Colonic mucosa (tissue), 4 donors: ENCODE results near the gene TMIGD1. TPM values are rescaled to one million over a fixed set of nuclear protein-coding genes. Genes with fewer than 3 reads are reported as not detected.

ENCODE experiments used
- DNase-seq: peaks from one replicate; pipeline ENCODE4 v3.0.0-alpha.2; 2020
- H3K27ac ChIP-seq: fragments of 200-600 bp; one replicate; pipeline ENCODE4 v1.8.0; 2021
- H3K27me3 ChIP-seq: fragments of 200-600 bp; one replicate; pipeline ENCODE4 v1.8.0; 2021
- H3K36me3 ChIP-seq: fragments of 200-600 bp; one replicate; pipeline ENCODE4 v1.8.0; 2021
- H3K4me1 ChIP-seq: fragments of 200-600 bp; one replicate; pipeline ENCODE4 v1.8.0; 2021; ENCODE audit warnings: mild to moderate bottlenecking
- H3K4me3 ChIP-seq: fragments of 200-600 bp; one replicate; pipeline ENCODE4 v1.8.0; 2021
- H3K9ac ChIP-seq, 2 donors: one replicate each; pipeline ENCODE4 v1.7.0; 2013; ENCODE audit warnings: control low read depth in 2 of 2, low read depth in 2 of 2, low read length in 2 of 2
- H3K9me3 ChIP-seq: fragments of 200-600 bp; one replicate; pipeline ENCODE4 v1.8.0; 2021
- CTCF ChIP-seq: fragments of 200-600 bp; IDR thresholded peaks from one replicate; pipeline ENCODE4 v1.8.0; 2022; ENCODE audit warnings: antibody characterized with exemption, mild to moderate bottlenecking
- intact Hi-C: fragments of 100-400 bp; cut with DNase I; formaldehyde crosslinking; loops from one replicate; pipeline ENCODE4 v1.14.1; 2022
- total RNA-seq, 2 donors: library from RNA; stranded (reverse); fragmentation: NEBNext Ultra II Directional in 1 of 2; extraction: Animal tissue kit (Norgen Biotek cat#: 25700) in 1 of 2; gene quantifications; one replicate each; pipeline ENCODE4 v1.2.1, GENCODE V29; 2021
- donor health status: healthy.
- donor health status: DM: no; HTN: no; CAD: no.
- donor health status: DM: no; HTN: no; CAD: no.

The TMIGD1 gene
- total RNA-seq, 2 donors from 2014 or later = 14.4 to 107 TPM

GRCh38 chr17:30273373-30273772, 60.5 kb downstream of the TMIGD1 start:
- no peak overlapping the region for H3K27ac ChIP-seq
- H3K9ac ChIP-seq = no peak overlapping the region
- TF ChIP-seq CTCF = no peak
- H3K4me3 ChIP-seq = no peak overlapping the region
- H3K4me1 ChIP-seq = no peaks in the 10 kb centered on the region
- no peaks in the 10 kb centered on the region for H3K36me3 ChIP-seq
- intact Hi-C loops = loop anchor here (10.0 kb wide), 1 partner anchor 169 kb away; no protein-coding TSS in a partner anchor
- no peaks in the 10 kb centered on the region for H3K9me3 ChIP-seq
- H3K27me3 ChIP-seq = no peaks in the 10 kb centered on the region
- DNase-seq = no peak

GRCh38 chr17:30271102-30271501, 62.8 kb downstream of the TMIGD1 start:
- H3K9ac ChIP-seq = no peak overlapping the region
- no peaks in the 10 kb centered on the region for H3K4me1 ChIP-seq
- intact Hi-C loops = loop anchor here (10.0 kb wide), 1 partner anchor 166 kb away; no protein-coding TSS in a partner anchor
- no peaks in the 10 kb centered on the region for H3K36me3 ChIP-seq
- no peaks in the 10 kb centered on the region for H3K9me3 ChIP-seq
- no peak overlapping the region for H3K27ac ChIP-seq
- no peak overlapping the region for H3K4me3 ChIP-seq
- DNase-seq = no peak
- no peak for TF ChIP-seq CTCF
- H3K27me3 ChIP-seq = no peaks in the 10 kb centered on the region

- Histone ChIP-seq H3K27ac (no peak overlapping the region), H3K36me3 (no peaks in the 10 kb centered on the region), H3K4me3 (no peak overlapping the region), H3K27me3 (no peaks in the 10 kb centered on the region), H3K9me3 (no peaks in the 10 kb centered on the region), H3K9ac (no peak overlapping the region), H3K4me1 (no peaks in the 10 kb centered on the region)
- intact Hi-C loops = no loop called here
- DNase-seq = no peak
- TF ChIP-seq CTCF = no peak
Observed at GRCh38 chr17:30267625-30268024, 66.2 kb downstream of the TMIGD1 start.

Other genes starting within 250 kb of the TMIGD1 start
- gene NSRP1, start 217.2 kb downstream of the TMIGD1 start, total RNA-seq = 10 to 100 TPM; 20.9 TPM
- gene SLC6A4, start 98.4 kb downstream of the TMIGD1 start, total RNA-seq = under 1 TPM; 0.25 to 0.88 TPM
- gene BLMH, start 42.1 kb downstream of the TMIGD1 start, total RNA-seq = 10 to 100 TPM; 21.8 to 33.7 TPM
- 10 to 100 TPM; 56.5 to 89.5 TPM for gene CPD, start 44.9 kb upstream of the TMIGD1 start, total RNA-seq
- 10 to 100 TPM; 48.7 to 53.9 TPM for gene GOSR1, start 143.4 kb upstream of the TMIGD1 start, total RNA-seq